ENCODE data around the gene SLC10A1.

Gene SLC10A1

GRCh38 chr14:69807192-69807591, 10.2 kb upstream of the SLC10A1 start:
- DNase-seq (ENCODE audit: insufficient read length): no peak
- TF ChIP-seq POLR2AphosphoS5 (IDR thresholded peaks at IDR 0.05; ENCODE audit: low read depth, low read length): no peak
- FAIRE-seq: no peak

GRCh38 chr14:69804902-69805301, 7.9 kb upstream of the SLC10A1 start:
- no peak for FAIRE-seq

GRCh38 chr14:69803753-69804152, 6.7 kb upstream of the SLC10A1 start:
- FAIRE-seq (no peak), DNase-seq (ENCODE audit: insufficient read length) (no peak)
- TF ChIP-seq TAF1 (IDR thresholded peaks at IDR 0.05; ENCODE audit: borderline replicate concordance, low read depth, low read length) (no peak), POLR2A (IDR thresholded peaks at IDR 0.05; ENCODE audit: low read depth, low read length) (no peak), POLR2AphosphoS5 (IDR thresholded peaks at IDR 0.05; ENCODE audit: low read depth, low read length) (no peak)

More at GRCh38 chr14:69804902-69805301, 7.9 kb upstream of the SLC10A1 start:
- no peak for DNase-seq (ENCODE audit: insufficient read length)
- no peak for TF ChIP-seq TAF1 (IDR thresholded peaks at IDR 0.05; ENCODE audit: borderline replicate concordance, low read depth, low read length)
- TF ChIP-seq POLR2A (IDR thresholded peaks at IDR 0.05; ENCODE audit: low read depth, low read length): no peak
- no peak for TF ChIP-seq POLR2AphosphoS5 (IDR thresholded peaks at IDR 0.05; ENCODE audit: low read depth, low read length)

DNA sequence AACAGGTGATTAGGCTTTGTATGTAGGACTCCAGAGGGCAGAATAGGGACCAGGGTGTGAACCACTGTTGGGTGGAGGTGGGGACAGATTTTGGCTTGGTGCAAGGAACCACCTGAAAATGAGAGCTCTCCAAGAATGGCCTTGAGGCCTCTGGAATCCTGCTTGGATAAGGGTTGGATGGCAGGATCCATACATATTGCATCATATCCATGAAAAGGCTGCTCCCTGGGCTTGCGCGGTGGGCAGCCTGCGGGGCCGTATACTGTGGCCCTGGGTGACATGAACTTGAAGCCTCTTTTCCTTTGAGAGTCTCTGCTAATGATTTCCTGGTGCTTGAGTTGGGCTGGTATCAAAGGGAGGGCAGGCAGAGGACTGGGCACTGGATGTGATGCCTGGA, 1.3 kb upstream of the SLC10A1 start:
- TF ChIP-seq POLR2A (IDR thresholded peaks at IDR 0.05; ENCODE audit: low read depth, low read length): no peak
- no peak for TF ChIP-seq POLR2AphosphoS5 (IDR thresholded peaks at IDR 0.05; ENCODE audit: low read depth, low read length)
- TF ChIP-seq TAF1 (IDR thresholded peaks at IDR 0.05; ENCODE audit: borderline replicate concordance, low read depth, low read length): no peak
- DNase-seq (ENCODE audit: insufficient read length): no peak

GRCh38 chr14:69797573-69798338, 715 bp upstream of the SLC10A1 start:
- no peak for FAIRE-seq

More for the DNA sequence above, 1.3 kb upstream of the SLC10A1 start:
- FAIRE-seq: no peak

GRCh38 chr14:69795691-69796090, 1.4 kb downstream of the SLC10A1 start:
- no peak for TF ChIP-seq POLR2AphosphoS5 (IDR thresholded peaks at IDR 0.05; ENCODE audit: low read depth, low read length)
- TF ChIP-seq POLR2A (IDR thresholded peaks at IDR 0.05; ENCODE audit: low read depth, low read length): no peak
- TF ChIP-seq TAF1 (IDR thresholded peaks at IDR 0.05; ENCODE audit: borderline replicate concordance, low read depth, low read length): no peak
- FAIRE-seq (no peak), DNase-seq (ENCODE audit: insufficient read length) (no peak)

More at GRCh38 chr14:69797573-69798338, 715 bp upstream of the SLC10A1 start:
- no peak for DNase-seq (ENCODE audit: insufficient read length)
- TF ChIP-seq POLR2AphosphoS5 (IDR thresholded peaks at IDR 0.05; ENCODE audit: low read depth, low read length) (no peak), TAF1 (IDR thresholded peaks at IDR 0.05; ENCODE audit: borderline replicate concordance, low read depth, low read length) (no peak), POLR2A (IDR thresholded peaks at IDR 0.05; ENCODE audit: low read depth, low read length) (no peak)

- no peak for TF ChIP-seq TAF1 (IDR thresholded peaks at IDR 0.05; ENCODE audit: borderline replicate concordance, low read depth, low read length)
- no peak for TF ChIP-seq POLR2A (IDR thresholded peaks at IDR 0.05; ENCODE audit: low read depth, low read length)
- TF ChIP-seq POLR2AphosphoS5 (IDR thresholded peaks at IDR 0.05; ENCODE audit: low read depth, low read length): no peak
- DNase-seq (ENCODE audit: insufficient read length): no peak
- no peak for FAIRE-seq
Observed at GRCh38 chr14:69794791-69795190, 2.2 kb downstream of the SLC10A1 start.

- FAIRE-seq: no peak
- TF ChIP-seq POLR2AphosphoS5 (IDR thresholded peaks at IDR 0.05; ENCODE audit: low read depth, low read length) (no peak), POLR2A (IDR thresholded peaks at IDR 0.05; ENCODE audit: low read depth, low read length) (no peak), TAF1 (IDR thresholded peaks at IDR 0.05; ENCODE audit: borderline replicate concordance, low read depth, low read length) (no peak)
Observed at GRCh38 chr14:69792887-69793421, 4.1 kb downstream of the SLC10A1 start.

GRCh38 chr14:69789118-69789640, 7.9 kb downstream of the SLC10A1 start:
- no peak for DNase-seq (ENCODE audit: insufficient read length)
- no peak for FAIRE-seq

More at GRCh38 chr14:69792887-69793421, 4.1 kb downstream of the SLC10A1 start:
- no peak for DNase-seq (ENCODE audit: insufficient read length)

DNA sequence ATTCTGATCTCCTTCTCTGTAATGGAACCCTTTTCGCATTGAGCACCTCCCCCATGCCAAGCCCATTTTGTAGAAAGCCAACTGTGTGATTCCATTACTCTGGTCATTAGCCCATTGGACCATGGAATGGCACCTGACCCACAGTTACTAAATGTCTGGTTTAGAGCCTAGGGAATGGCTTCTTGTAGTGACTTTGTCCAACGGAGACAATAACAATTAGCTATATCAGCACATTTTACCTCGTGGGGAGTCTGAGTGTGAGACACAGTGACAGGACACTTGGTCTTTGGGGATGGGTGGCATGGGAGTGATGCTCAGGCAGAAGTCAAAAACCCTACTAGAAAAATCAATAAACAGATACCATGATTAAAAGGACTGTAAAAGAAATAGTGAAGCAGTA, 10.4 kb downstream of the SLC10A1 start:
- DNase-seq (ENCODE audit: insufficient read length): no peak
- TF ChIP-seq TAF1 (IDR thresholded peaks at IDR 0.05; ENCODE audit: borderline replicate concordance, low read depth, low read length): no peak
- no peak for TF ChIP-seq POLR2A (IDR thresholded peaks at IDR 0.05; ENCODE audit: low read depth, low read length)
- TF ChIP-seq POLR2AphosphoS5 (IDR thresholded peaks at IDR 0.05; ENCODE audit: low read depth, low read length): no peak
- FAIRE-seq: no peak

More at GRCh38 chr14:69789118-69789640, 7.9 kb downstream of the SLC10A1 start:
- no peak for TF ChIP-seq POLR2AphosphoS5 (IDR thresholded peaks at IDR 0.05; ENCODE audit: low read depth, low read length)
- no peak for TF ChIP-seq POLR2A (IDR thresholded peaks at IDR 0.05; ENCODE audit: low read depth, low read length)
- TF ChIP-seq TAF1 (IDR thresholded peaks at IDR 0.05; ENCODE audit: borderline replicate concordance, low read depth, low read length): no peak

- DNase-seq (ENCODE audit: insufficient read length) (no peak), FAIRE-seq (no peak)
- no peak for TF ChIP-seq POLR2AphosphoS5 (IDR thresholded peaks at IDR 0.05; ENCODE audit: low read depth, low read length)
- TF ChIP-seq POLR2A (IDR thresholded peaks at IDR 0.05; ENCODE audit: low read depth, low read length): no peak
- no peak for TF ChIP-seq TAF1 (IDR thresholded peaks at IDR 0.05; ENCODE audit: borderline replicate concordance, low read depth, low read length)
Observed at GRCh38 chr14:69784942-69785341, 12.1 kb downstream of the SLC10A1 start.

DNA sequence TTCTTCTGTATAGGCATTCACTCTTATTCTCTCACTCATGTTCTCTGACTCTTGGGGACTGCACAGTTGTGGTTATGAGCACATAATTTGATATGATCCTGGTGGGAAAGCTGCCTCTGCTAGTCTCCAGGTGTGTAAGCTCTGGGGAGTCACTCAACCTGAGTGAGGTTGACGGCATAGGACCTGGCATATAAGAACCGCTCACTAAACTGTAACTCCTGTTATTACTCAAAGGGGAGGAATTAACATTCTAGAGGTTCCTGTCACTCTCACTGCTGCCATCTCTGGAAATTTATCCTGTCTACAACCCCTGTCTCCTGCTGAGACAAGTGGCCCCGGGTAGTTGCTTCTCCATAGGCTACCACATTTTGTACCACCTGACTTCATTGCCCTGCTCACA, 16.1 kb downstream of the SLC10A1 start:
- TF ChIP-seq POLR2A (IDR thresholded peaks at IDR 0.05; ENCODE audit: low read depth, low read length): no peak
- no peak for TF ChIP-seq POLR2AphosphoS5 (IDR thresholded peaks at IDR 0.05; ENCODE audit: low read depth, low read length)
- TF ChIP-seq TAF1 (IDR thresholded peaks at IDR 0.05; ENCODE audit: borderline replicate concordance, low read depth, low read length): no peak
- no peak for DNase-seq (ENCODE audit: insufficient read length)
- no peak for FAIRE-seq
